Measurements from ENCODE around the gene ZNF584.
A peak's percentile ranks its signal among the peaks of the same experiment; 100 is the strongest.
"Not testable (repeated sequence)": the region's sequence is repeated elsewhere in the genome, so short reads cannot be mapped to it uniquely, and the experiment has no call there.

ZNF584 gene

DNA sequence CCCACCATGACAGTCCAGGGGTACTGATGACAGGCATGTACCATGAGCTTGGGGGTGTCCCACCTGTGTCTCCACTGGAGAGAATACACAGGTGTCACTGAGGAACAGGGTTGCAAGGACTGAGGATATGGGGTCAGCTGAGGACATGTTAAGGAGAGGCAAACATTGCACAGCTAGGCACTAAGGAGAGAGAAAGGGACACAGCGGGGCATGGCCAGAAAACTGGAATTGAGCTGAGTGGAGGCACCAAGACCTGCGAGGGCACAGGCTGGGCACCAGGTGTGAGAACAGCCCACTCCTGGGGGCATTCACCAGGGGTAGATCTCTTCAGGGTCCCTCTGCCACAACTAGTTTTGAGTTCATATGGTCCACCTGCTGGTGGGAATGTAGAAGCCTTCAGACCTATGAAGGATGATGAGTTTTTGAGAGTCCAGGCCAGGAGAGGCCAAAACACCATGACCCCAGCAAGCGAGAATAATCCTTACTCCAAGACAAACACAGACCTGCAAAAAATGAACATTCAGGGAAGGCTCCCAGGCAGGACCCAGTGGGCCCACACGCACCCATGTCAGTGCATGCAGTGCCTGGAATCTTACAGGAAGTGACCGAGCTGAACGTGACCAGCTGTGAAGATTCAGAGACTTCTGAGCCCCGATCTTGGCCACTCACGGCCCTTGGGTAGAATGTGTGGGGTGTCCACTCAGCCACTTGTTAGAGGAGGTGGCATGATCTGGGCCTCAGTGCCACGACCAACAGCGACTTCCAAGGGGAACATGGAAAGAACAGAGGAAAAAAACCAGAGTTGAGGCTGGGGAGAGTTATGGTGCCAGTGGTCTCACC is 1.4 kb upstream of the ZNF584 start:
- no peak for DNase-seq

DNA sequence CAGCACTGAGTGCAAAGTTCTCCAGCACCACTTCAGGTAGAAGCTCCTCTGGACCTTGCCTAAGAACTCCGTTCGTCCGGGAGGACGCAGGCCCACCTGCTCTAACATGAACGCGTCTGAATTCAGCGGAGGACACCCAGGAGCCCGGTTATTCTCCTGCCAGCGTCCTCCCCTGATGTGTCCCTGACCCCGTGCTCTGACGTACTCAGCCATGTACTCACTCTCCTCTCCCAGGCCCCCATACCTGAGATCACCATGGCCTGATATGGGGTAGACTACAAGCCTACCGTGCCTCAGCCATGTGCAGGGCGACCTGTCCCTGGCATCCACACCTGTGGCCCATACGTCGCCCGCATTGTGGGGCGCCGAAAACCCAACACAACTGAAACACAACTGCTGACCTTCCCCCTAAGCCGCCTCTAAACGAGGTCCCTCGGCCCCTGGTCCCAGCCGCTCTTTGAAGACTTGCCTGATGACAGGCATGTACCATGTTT is 744 bp upstream of the ZNF584 start:
- no peak for DNase-seq

DNA sequence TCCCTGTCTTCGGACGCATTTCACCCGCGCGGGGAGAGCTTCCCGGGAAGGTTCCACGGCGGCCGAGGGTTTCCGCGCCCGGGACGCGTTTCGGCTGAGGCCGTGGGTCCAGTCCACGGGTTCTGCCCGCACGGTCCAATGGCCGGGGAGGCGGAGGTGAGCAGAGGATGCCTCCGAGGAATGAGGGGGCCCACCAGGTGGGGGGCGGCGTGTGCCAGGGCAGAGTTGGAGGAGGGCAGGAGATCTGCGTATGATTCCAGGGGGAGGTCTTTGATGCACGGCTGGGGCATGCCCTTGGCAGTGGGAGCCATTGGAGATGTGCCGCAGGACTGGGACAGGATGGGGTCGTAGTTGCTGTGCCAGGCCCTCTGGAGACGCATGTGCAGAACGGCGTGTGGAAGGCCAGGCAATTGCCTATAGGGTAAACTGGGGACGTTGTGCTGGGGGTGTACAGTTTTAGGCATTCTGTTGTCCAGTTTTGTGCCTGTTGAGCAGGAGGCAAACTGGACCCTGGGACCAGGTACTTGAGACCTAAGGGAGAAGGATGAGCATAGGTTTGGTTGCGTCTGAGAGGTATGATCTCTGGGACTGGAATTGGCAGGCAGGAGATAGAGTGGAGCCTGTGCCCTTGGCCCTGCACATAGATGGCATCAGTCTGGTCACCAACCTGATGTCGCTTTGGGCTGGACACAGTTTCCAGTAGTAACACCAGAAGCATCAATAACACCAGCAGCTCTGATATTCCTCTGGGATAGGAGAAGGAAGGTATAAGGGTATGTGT is 751 bp downstream of the ZNF584 start:
- DNase-seq: no peak

DNA sequence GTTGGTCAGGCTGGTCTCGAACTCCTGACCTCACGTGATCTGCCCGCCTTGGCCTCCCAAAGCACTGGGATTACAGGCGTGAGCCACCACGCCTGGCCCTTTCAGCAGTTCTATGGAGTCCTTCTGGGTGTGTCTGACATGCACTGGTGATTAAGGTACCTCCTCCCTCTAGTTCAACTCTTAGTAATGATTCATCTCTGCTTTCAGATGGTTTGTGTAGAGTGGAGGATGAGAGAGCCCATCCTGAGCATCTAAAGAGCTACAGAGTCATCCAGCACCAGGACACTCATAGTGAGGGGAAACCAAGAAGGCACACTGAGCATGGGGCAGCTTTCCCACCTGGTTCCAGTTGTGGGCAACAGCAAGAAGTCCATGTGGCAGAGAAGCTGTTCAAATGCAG is 8.2 kb downstream of the ZNF584 start:
- no peak for DNase-seq

DNA sequence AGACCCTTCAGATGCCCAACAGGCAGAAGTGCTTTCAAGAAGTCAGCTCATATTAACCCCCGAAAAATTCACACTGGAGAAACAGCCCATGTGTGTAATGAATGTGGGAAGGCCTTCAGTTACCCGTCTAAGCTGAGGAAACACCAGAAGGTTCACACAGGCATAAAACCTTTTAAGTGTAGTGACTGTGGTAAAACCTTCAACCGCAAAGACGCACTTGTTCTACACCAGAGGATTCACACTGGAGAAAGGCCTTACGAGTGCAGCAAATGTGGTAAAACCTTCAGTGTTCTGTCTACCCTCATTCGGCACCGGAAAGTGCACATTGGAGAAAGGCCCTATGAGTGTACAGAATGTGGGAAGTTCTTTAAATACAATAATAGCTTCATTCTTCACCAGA is 8.6 kb downstream of the ZNF584 start:
- no peak for DNase-seq

GRCh38 chr19:58428617-58429016 is 20.2 kb downstream of the ZNF584 start:
- no peak for DNase-seq

DNA sequence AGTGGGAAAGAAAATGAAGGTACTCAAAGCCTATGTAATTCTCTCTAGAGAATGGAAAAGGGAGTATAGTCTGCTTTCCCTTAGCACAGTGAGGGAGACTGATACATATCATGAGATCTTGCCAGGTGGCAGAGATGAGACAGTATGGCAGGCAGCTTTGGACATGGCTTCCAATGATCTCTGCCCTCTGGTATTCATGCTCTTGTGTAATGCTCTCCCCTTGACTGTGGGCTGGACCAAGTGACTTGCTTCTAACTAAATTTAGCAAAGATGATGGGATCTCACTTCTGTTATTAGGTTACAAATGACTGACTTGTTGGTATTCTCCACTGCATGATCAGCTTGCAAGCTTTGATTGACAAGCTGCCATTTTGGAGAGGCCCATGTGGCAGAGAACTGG is 21.3 kb downstream of the ZNF584 start:
- no peak for DNase-seq

DNA sequence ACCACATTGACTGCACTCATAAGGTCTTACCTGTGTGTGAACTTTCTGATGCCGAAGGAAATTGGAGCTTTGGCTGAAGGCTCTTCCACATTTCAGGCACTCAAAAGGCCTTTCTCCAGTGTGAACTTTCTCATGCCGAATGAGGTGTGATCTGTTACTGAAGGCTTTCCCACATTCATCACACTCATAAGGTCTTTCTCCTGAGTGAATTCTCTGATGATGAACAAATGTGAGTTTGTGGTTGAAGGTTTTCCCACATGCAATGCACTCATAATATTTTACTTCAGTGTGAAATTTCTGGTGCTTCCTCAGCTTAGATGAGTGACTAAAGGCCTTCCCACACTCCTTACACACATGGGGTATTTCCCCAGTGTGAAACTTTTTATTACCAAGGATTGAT is 25.8 kb downstream of the ZNF584 start:
- DNase-seq: no peak

DNA sequence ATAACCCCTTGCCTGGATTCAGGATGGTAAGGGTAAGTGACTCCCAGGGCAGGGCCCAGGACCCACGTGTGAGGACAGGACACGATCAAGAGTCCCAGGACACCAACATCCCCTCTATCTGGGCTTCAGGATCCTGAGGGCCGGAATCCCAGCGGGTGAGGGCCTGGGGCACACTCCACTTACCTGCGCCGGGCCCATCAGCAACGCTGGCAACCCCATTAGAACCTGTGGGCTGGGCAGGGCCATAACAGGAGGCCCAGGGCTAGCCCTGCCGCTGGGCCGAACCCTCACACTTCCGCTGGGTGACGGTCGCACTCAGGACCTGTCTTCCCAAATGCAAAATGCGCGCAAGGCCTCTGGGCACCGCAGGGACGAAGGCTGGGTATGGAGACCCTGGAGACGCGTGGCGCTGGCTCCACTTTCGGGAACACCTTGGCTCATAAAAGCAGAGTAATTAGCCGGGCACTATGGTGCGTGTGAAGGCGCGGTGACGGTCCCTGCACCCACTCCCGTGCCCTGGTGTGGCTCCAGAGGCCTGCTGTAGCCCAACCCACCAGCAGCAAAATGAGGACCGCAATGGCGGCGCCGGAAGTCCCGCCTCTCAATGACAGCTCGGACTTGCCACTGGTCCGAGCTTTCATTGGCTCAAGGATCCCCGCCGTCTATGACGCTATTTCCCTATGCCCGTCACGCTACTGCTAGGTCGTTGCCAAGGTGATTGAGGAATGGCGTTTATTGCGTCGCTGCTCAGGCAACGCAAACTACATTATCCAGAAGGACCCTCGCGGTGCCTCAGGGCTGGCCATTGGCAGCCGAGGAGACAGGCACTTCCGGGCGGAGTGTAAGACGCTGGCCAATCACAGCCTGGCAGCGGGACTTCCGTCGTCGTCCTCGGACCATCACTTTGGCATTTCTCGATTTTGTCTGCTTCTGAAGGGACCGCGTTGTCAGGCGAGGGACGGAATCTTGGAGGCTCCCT is 31.4 kb downstream of the ZNF584 start, which contains the start of gene ZNF132:
ZNF132 (minus strand) TSS at position 578 of the 979 bp plus-strand sequence; CDS start at position 246, 332 bp downstream.
- DNase-seq: peak; percentile 99

- no peak for DNase-seq
Observed at GRCh38 chr19:58440556-58440955, 32.1 kb downstream of the ZNF584 start.

DNA sequence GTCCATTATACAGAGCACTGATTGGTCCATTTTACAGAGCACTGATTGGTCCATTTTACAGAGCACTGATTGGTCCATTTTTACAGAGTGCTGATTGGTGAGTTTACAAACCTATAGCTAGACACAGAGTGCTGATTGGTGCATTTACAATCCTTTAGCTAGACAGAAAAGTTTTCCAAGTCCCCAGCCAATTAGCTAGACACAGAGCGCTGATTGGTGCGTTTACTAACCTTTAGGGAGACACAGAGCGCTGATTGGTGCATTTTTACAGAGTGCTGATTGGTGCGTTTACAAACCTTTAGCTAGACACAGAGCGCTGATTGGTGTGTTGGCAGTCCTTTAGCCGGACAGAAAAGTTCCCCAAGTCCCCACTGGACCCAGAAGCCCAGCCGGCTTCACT is 34.5 kb downstream of the ZNF584 start:
- not testable (repeated sequence) for DNase-seq

GRCh38 chr19:58448860-58449259 is 40.4 kb downstream of the ZNF584 start:
- DNase-seq: not testable (repeated sequence)

DNA sequence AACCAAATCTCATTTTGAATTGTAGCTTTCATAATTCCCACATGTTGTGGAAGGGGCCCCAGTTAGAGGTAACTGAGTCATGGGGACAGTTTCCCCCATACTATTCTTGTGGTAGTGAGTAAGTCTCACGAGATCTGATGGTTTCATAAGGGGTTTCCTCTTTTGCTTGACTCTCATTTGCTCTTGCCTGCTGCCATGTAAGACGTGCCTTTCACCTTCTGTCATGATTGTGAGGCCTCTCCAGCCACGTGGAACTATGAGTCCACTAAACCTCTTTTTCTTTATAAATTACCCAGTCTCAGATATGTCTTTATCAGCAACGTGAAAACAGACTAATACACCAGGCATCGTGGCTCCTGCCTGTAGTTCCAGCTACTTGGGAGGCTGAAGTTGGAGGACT is 41.5 kb downstream of the ZNF584 start:
- DNase-seq: not testable (repeated sequence)

DNA sequence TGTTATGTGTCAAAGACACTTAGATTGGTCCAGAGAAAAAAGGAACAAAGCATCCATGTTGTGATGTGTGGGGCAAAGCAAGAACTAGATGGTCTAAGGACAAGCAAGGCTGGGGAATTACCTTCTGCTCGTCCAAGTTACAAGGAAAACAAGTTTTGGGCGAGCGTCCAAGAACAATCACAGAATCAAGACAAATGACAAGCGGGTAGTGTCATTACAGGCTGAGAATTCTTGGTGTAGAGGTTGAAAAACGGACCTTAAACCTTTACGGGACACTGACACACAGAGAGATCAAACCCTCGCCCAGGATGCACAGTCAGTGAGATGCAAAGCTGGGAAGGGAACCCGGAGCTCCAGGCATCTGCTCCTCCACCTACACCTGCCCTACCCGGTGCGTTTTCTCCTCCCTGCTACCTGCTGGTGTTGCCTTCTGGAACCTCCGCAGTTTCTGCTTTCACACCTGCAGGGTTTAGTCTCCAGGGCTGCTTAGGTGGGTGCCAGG is 42.5 kb downstream of the ZNF584 start:
- DNase-seq: no peak

DNA sequence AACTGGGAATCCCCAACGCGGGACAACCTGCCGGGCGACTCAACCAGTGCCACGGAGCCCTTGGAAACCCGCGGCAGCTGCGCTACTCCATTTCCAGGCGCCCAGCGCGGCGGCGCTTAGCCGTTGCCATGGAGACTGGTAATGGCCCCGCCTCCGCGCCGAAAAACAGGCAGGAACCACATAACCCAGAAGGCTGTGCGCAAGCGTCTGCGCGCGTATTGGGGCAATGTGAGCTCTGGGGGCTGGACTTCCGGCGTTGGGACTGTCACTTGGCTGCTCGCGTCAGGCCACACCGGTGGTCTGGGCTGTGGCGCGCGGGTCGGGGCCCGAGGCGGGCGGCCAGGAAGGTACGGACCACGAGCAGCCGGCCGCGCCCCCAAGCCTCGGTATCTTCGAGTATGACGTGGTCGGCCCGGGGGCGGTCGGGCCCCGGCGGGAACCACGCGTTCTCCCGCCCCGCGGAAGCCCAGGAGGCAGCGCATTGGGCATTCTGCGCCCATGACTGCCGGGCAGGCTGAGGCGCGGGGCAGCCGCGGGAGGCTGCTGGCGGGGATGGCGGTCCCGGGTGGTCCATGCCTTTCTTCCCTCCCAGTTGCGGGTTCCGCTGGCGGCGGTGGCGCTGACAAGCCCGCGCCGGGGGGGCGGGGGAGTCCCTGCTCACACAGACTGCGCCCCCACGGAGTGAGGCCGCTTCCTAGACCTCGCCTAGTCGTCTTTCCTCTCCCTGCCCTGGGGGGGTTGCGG is 43.1 kb downstream of the ZNF584 start, which contains the start of gene ZNF324B:
ZNF324B (plus strand) TSS at position 265 of the 744 bp plus-strand sequence. CDS start 2,080 bp downstream, outside the sequence.
- DNase-seq: peak; percentile 89

DNA sequence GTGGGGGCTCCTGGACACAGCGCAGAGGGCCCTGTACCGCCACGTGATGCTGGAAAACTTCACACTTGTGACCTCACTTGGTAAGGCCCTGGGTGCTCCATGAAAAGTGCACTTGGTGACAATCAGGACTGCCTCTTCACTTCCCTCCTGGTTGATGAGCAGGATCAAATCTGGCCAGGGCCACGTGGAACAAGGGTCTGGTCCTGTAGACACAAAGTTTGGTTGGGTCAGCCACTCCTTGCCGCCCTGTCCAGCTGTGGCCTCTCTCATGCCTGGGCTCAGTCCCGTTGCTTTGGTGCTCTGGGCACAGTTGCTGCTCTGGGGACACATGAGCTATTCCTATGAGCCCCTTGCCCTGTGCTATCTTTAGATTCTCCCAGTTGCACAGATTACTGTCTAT is 45.3 kb downstream of the ZNF584 start:
- no peak for DNase-seq

DNA sequence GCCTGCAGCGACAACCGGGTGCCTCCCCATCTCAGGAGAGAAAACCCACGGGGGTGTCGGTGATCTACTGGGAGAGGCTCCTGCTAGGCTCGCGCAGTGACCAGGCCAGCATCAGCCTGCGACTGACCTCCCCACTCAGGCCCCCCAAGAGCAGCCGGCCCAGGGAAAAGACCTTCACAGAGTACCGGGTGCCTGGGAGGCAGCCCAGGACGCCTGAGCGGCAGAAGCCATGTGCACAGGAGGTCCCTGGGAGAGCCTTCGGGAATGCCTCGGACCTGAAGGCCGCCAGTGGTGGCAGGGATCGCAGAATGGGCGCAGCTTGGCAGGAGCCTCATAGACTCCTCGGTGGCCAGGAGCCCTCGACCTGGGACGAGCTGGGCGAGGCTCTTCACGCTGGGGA is 46.9 kb downstream of the ZNF584 start:
- DNase-seq: no peak

DNA sequence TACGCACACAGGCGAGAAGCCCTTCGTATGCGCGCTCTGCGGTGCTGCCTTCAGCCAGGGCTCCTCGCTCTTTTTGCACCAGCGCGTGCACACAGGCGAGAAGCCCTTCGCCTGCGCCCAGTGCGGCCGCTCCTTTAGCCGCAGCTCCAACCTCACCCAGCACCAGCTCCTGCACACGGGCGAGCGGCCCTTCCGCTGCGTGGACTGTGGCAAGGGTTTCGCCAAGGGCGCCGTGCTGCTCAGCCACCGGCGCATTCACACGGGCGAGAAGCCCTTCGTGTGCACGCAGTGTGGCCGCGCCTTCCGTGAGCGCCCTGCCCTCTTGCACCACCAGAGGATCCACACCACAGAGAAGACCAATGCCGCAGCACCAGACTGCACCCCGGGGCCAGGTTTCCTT is 47.7 kb downstream of the ZNF584 start:
- DNase-seq: no peak

DNA sequence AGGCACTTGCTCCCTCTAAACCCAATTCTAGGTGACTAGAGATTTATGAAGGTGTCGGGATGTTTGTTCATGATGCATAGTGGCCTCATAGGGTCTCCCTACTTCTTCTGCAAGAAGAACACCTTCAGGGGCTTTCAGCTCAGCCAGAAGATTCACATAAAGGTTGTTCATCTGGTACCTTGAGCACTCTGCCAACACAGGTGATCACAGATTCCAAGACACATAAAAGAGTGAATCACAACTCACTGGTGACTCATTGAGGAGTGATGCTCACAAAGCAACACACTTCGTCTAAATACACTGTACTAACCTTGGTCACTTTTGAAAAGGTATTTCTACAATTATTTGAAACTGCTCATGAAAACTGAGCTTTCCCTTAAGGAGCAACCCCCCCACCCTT is 51.6 kb downstream of the ZNF584 start:
- DNase-seq: no peak

DNA sequence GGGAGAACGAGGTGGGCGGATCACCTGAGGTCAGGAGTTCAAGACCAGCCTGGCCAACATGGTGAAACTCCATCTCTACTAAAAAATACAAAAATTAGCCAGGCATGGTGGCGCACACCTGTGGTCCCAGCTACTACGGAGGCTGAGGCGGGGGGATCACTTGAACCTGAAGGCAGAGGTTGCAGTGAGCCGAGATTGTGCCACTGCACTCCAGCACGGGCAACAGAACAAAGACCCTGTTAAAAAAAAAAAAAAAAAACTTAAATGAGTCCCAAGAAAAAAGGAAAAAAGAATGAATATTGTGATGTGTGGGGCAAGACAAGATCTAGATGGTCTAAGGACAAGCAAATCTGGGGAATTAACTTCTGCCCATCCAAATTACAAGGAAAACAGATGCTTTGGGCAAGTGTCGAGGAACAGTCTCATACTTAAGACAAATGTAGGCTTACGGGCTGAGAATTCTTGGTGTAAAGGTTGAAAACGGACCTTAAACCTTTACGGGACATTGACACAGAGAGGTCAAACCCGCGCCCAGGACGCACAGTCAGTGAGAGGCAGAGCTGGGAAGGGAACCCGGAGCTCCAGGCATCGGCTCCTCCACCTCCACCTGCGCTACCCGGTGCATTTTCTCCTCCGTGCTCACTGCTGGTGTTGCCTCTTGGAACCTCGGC is 57.8 kb downstream of the ZNF584 start:
- no peak for DNase-seq

All from NCI-H1436 treated with DMSO at 0.1 percent for 48 hours (cell line).